Memory B cell (primary cell): ENCODE results near the gene PDZRN3.

ENCODE experiments used
- ATAC-seq: fragments of 150-1000 bp; cut with Tn5 transposase; 2 replicates; pipeline ENCODE4 v1.10.0; 2021; ENCODE audit warnings: low read depth, mild to moderate bottlenecking, moderate library complexity
- DNase-seq, 2 donors: peaks; one replicate each; pipeline ENCODE4 v3.0.0; 2022; ENCODE audit warnings: low spot score in 2 of 2
- H3K27ac Mint-ChIP-seq: one replicate; pipeline ENCODE4 v1.8.0; 2022; ENCODE audit warnings: mild to moderate bottlenecking, moderate library complexity, mixed read lengths
- H3K27me3 Mint-ChIP-seq: one replicate; pipeline ENCODE4 v1.8.0; 2022; ENCODE audit warnings: mixed read lengths
- H3K36me3 Mint-ChIP-seq: one replicate; pipeline ENCODE4 v1.8.0; 2022; ENCODE audit warnings: mild to moderate bottlenecking, mixed read lengths
- H3K4me1 Mint-ChIP-seq: one replicate; pipeline ENCODE4 v1.8.0; 2022; ENCODE audit warnings: mixed read lengths
- H3K4me3 Mint-ChIP-seq: one replicate; pipeline ENCODE4 v1.8.0; 2022; ENCODE audit warnings: mild to moderate bottlenecking, moderate library complexity, mixed read lengths
- H3K9me3 Mint-ChIP-seq: one replicate; pipeline ENCODE4 v1.8.0; 2022; ENCODE audit warnings: mixed read lengths

The PDZRN3 gene

DNA sequence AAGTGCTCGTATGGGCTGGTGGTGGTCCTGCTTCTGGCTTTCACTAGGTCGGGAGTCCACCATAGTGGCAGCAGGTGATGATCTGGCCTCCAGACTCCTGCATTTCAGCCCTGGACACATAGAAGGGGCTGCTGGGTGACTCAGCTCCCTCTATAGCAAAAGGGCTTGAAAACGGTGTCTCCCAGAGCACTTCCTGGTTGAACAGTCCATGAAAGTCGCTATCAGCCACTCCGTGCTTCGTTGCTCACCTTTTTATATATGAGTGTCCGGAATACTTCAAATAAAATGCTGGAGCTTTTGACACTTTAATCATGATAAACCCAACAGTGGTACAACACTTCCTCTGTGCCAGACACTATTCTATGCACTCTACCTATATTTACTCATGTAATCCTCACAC is 213.2 kb downstream of the PDZRN3 start:
- DNase-seq (no peak), ATAC-seq (no peak)
- no peak overlapping the region for H3K27ac Mint-ChIP-seq
- H3K4me1 Mint-ChIP-seq: no peaks in the 10 kb centered on the region
- peaks cover 1% of the 10 kb centered on the region for H3K27me3 Mint-ChIP-seq
- no peak overlapping the region for H3K4me3 Mint-ChIP-seq
- peaks cover 3% of the 10 kb centered on the region for H3K9me3 Mint-ChIP-seq
- no peaks in the 10 kb centered on the region for H3K36me3 Mint-ChIP-seq

DNA sequence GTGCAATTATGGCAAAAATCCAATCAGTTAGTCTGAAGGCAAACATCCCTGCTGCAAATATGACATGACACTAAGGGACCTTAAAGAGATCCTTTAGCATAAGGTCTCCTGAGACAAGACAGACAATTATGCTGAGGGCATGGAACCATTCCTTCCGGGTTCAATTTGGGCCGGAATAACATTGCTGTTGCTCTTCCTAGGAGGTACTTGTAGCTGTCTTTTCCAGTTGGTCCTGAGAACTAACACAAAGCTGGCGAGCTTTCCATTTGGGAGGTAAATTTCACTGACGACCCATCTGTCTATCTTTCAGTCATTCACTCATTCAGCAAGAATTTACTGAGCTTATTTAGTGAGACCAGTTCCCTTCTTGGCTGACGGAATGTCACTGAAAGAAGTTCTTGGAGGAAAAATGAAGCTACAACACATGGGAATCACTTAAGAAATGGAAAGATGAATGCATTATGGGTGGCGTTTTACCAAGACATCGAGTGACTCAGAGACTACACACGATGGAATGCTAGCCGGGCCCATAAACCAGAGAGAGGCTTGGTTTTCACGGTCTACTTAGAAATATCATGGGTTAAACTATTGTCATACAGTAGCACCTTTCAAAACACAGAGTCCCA is 215.5 kb downstream of the PDZRN3 start:
- H3K9me3 Mint-ChIP-seq: no peaks in the 10 kb centered on the region
- no peak overlapping the region for H3K27ac Mint-ChIP-seq
- H3K4me3 Mint-ChIP-seq: no peak overlapping the region
- no peak for DNase-seq
- no peaks in the 10 kb centered on the region for H3K36me3 Mint-ChIP-seq
- H3K27me3 Mint-ChIP-seq: peaks cover 1% of the 10 kb centered on the region
- no peaks in the 10 kb centered on the region for H3K4me1 Mint-ChIP-seq
- ATAC-seq: no peak

- Mint-ChIP-seq H3K4me3 (no peak overlapping the region), H3K4me1 (no peaks in the 10 kb centered on the region), H3K36me3 (no peaks in the 10 kb centered on the region), H3K9me3 (no peaks in the 10 kb centered on the region), H3K27me3 (peaks cover 1% of the 10 kb centered on the region), H3K27ac (no peak overlapping the region)
- ATAC-seq (no peak), DNase-seq (no peak)
Measured at GRCh38 chr3:73408634-73409033, 216.1 kb downstream of the PDZRN3 start.

GRCh38 chr3:73407577-73407976 is 217.2 kb downstream of the PDZRN3 start:
- no peak for ATAC-seq
- no peaks in the 10 kb centered on the region for H3K36me3 Mint-ChIP-seq
- no peak overlapping the region for H3K27ac Mint-ChIP-seq
- no peaks in the 10 kb centered on the region for H3K4me1 Mint-ChIP-seq
- H3K27me3 Mint-ChIP-seq: peaks cover 1% of the 10 kb centered on the region
- no peak for DNase-seq
- H3K9me3 Mint-ChIP-seq: no peaks in the 10 kb centered on the region
- no peak overlapping the region for H3K4me3 Mint-ChIP-seq

- ATAC-seq (no peak), DNase-seq (no peak)
- Mint-ChIP-seq H3K4me1 (no peaks in the 10 kb centered on the region), H3K36me3 (no peaks in the 10 kb centered on the region), H3K27ac (no peak overlapping the region), H3K4me3 (no peak overlapping the region), H3K9me3 (no peaks in the 10 kb centered on the region), H3K27me3 (no peaks in the 10 kb centered on the region)
Measured at GRCh38 chr3:73405853-73406252, 218.9 kb downstream of the PDZRN3 start.

DNA sequence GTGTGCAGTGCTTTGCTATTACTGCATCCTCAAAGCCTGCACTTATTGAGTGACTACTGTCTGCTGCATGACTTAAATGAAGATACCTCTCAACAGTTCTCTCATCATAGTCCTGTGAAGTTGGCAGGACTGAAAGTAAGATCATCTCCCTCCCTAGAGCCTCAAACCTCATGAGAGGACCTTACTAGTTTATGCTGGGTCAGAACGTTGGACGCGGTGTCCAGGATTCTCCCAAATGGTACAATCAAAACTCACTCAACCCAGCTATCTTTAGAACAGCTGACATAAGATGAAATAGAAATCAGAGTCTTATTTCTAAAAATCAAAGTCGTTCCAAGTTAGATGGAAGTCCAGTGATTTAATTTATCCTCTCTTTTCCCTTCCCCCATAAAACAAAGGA is 219.7 kb downstream of the PDZRN3 start:
- DNase-seq: no peak
- Mint-ChIP-seq H3K9me3 (no peaks in the 10 kb centered on the region), H3K27ac (no peak overlapping the region), H3K4me1 (no peaks in the 10 kb centered on the region), H3K27me3 (no peaks in the 10 kb centered on the region), H3K36me3 (no peaks in the 10 kb centered on the region), H3K4me3 (no peak overlapping the region)
- no peak for ATAC-seq

- Mint-ChIP-seq H3K27me3 (no peaks in the 10 kb centered on the region), H3K36me3 (no peaks in the 10 kb centered on the region), H3K9me3 (no peaks in the 10 kb centered on the region), H3K4me1 (no peaks in the 10 kb centered on the region), H3K4me3 (no peak overlapping the region), H3K27ac (no peak overlapping the region)
- ATAC-seq: no peak
- DNase-seq: no peak
Measured at GRCh38 chr3:73404435-73404834, 220.3 kb downstream of the PDZRN3 start.

DNA sequence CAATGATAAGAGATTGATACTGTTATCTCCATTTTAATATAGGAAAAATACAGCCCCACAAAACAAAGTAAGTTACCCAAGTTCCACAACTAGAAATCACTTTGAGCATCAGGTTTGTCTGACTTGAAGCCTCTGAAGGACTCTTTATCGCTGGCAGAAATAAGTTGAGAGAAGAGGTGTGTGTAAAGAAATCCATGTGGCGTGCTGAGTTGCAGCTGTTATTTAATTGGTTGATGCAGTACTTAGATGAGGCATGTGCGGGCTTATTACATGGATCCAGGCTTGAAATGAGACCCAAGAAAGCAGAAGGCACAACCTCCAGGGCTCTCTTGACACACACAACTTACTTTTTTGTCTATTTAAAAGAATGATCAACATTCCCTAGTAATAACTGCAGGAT is 221.3 kb downstream of the PDZRN3 start:
- H3K27me3 Mint-ChIP-seq: no peaks in the 10 kb centered on the region
- H3K4me1 Mint-ChIP-seq: no peaks in the 10 kb centered on the region
- H3K36me3 Mint-ChIP-seq: no peaks in the 10 kb centered on the region
- H3K9me3 Mint-ChIP-seq: no peaks in the 10 kb centered on the region
- DNase-seq: no peak
- no peak overlapping the region for H3K4me3 Mint-ChIP-seq
- ATAC-seq: no peak
- no peak overlapping the region for H3K27ac Mint-ChIP-seq

GRCh38 chr3:73401616-73402279 is 223.0 kb downstream of the PDZRN3 start:
- no peak overlapping the region for H3K27ac Mint-ChIP-seq
- no peaks in the 10 kb centered on the region for H3K27me3 Mint-ChIP-seq
- H3K9me3 Mint-ChIP-seq: no peaks in the 10 kb centered on the region
- no peaks in the 10 kb centered on the region for H3K4me1 Mint-ChIP-seq
- no peaks in the 10 kb centered on the region for H3K36me3 Mint-ChIP-seq
- ATAC-seq: no peak
- H3K4me3 Mint-ChIP-seq: no peak overlapping the region
- no peak for DNase-seq

DNA sequence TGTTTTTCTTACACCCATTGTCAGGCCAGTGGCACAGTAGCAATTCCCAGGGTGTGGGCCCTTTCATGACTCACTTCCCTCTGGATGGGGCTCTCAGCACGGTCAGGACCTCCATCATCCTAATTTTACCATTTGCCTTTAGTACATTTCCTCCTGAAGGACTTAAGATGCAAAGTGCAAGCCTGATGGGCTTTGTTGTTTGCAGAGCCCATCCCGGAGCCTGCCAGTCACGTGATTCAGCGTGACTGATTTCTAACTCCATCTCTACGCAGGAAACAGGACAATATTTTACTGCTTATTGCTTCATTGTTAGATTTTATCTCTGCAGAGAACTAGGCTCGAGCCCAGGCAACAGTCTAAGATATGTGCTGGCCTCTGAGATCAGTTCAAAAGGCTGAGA is 223.7 kb downstream of the PDZRN3 start:
- Mint-ChIP-seq H3K9me3 (no peaks in the 10 kb centered on the region), H3K36me3 (no peaks in the 10 kb centered on the region), H3K4me1 (no peaks in the 10 kb centered on the region), H3K27ac (no peak overlapping the region), H3K27me3 (no peaks in the 10 kb centered on the region), H3K4me3 (no peak overlapping the region)
- DNase-seq: no peak
- no peak for ATAC-seq

- H3K36me3 Mint-ChIP-seq: no peaks in the 10 kb centered on the region
- H3K4me3 Mint-ChIP-seq: no peak overlapping the region
- no peaks in the 10 kb centered on the region for H3K4me1 Mint-ChIP-seq
- ATAC-seq: no peak
- H3K27me3 Mint-ChIP-seq: no peaks in the 10 kb centered on the region
- H3K27ac Mint-ChIP-seq: no peak overlapping the region
- no peaks in the 10 kb centered on the region for H3K9me3 Mint-ChIP-seq
- no peak for DNase-seq
Measured at GRCh38 chr3:73399666-73400253, 225.0 kb downstream of the PDZRN3 start.

GRCh38 chr3:73399106-73399505 is 225.6 kb downstream of the PDZRN3 start:
- H3K27me3 Mint-ChIP-seq: no peaks in the 10 kb centered on the region
- no peak overlapping the region for H3K4me3 Mint-ChIP-seq
- H3K9me3 Mint-ChIP-seq: no peaks in the 10 kb centered on the region
- DNase-seq: no peak
- ATAC-seq: no peak
- no peaks in the 10 kb centered on the region for H3K4me1 Mint-ChIP-seq
- no peaks in the 10 kb centered on the region for H3K36me3 Mint-ChIP-seq
- no peak overlapping the region for H3K27ac Mint-ChIP-seq

- no peaks in the 10 kb centered on the region for H3K9me3 Mint-ChIP-seq
- H3K4me3 Mint-ChIP-seq: no peak overlapping the region
- H3K4me1 Mint-ChIP-seq: no peaks in the 10 kb centered on the region
- ATAC-seq (no peak), DNase-seq (no peak)
- H3K27me3 Mint-ChIP-seq: no peaks in the 10 kb centered on the region
- H3K36me3 Mint-ChIP-seq: no peaks in the 10 kb centered on the region
- H3K27ac Mint-ChIP-seq: no peak overlapping the region
Measured at GRCh38 chr3:73398084-73398483, 226.7 kb downstream of the PDZRN3 start.

DNA sequence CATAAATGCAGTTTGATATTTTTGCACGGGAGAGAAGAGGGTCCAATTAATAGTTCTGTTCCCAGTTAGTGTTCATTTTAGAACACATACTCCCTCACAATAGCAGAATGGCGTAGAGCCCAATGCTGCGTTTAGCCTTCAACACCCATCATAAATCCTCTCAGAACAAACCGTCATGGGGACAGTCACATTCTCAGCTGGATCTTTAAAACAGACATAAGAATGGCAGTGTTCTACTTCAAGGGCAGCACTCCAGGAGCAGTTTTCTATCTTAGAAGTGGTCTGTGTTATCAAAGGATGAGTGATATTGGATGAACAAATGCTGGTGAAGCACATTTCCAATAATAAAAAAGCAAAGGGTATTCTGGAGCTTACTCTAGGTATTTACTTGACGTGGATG is 230.5 kb downstream of the PDZRN3 start:
- H3K4me3 Mint-ChIP-seq: no peak overlapping the region
- ATAC-seq (no peak), DNase-seq (no peak)
- no peak overlapping the region for H3K27ac Mint-ChIP-seq
- peaks cover 1% of the 10 kb centered on the region for H3K9me3 Mint-ChIP-seq
- H3K27me3 Mint-ChIP-seq: no peaks in the 10 kb centered on the region
- H3K4me1 Mint-ChIP-seq: no peaks in the 10 kb centered on the region
- no peaks in the 10 kb centered on the region for H3K36me3 Mint-ChIP-seq

GRCh38 chr3:73393005-73393404 is 231.7 kb downstream of the PDZRN3 start:
- ATAC-seq (no peak), DNase-seq (no peak)
- Mint-ChIP-seq H3K27me3 (no peaks in the 10 kb centered on the region), H3K4me3 (no peak overlapping the region), H3K36me3 (no peaks in the 10 kb centered on the region), H3K27ac (no peak overlapping the region), H3K9me3 (peaks cover 1% of the 10 kb centered on the region), H3K4me1 (no peaks in the 10 kb centered on the region)
